ENCODE measurements around the gene KANSL3. TPM values are rescaled to one million over a fixed set of nuclear protein-coding genes. Genes with fewer than 3 reads are reported as not detected.
A peak's percentile ranks its signal among the peaks of the same experiment; 100 is the strongest.

KANSL3 gene
- polyA plus RNA-seq, 1 experiment = 28.3 TPM

GRCh38 chr2:96642564-96643360 is 4.7 kb upstream of the KANSL3 start, which contains the start of gene FER1L5:
Gene FER1L5 (plus strand): TSS chr2:96642764. CDS start chr2:96642837, 73 bp downstream.
- TF ChIP-seq CTCF (IDR thresholded peaks at IDR 0.05; ENCODE audit: insufficient read depth, low read depth, low read length) = no peak
- Histone ChIP-seq H3K36me3 (ENCODE audit: control insufficient read depth, insufficient read depth, low read length) (no peaks in the 10 kb centered on the region), H3K4me3 (ENCODE audit: low read depth, low read length) (peak within 1 kb of the TSS; percentile 25), H3K27me3 (ENCODE audit: control insufficient read depth, insufficient read depth, low read length) (no peaks in the 10 kb centered on the region)
- CTCF ChIA-PET = interaction anchor here (0.6 kb wide), 1 partner anchor 7 kb away, joined by 3 read pairs; no protein-coding TSS in a partner anchor
- no peak for DNase-seq (ENCODE audit: low read depth)
- POLR2A ChIA-PET = no interaction called here

GRCh38 chr2:96637385-96638143 is 548 bp downstream of the KANSL3 start:
- ChIA-PET POLR2A (interaction anchor here (0.6 kb wide), 2 partner anchors 14 to 98 kb away, joined by 3 to 4 read pairs; no protein-coding TSS in a partner anchor), CTCF (interaction anchor here (0.6 to 0.9 kb wide), 3 partner anchors 9 to 33 kb away, joined by 3 read pairs; no protein-coding TSS in a partner anchor)
- Histone ChIP-seq H3K4me3 (ENCODE audit: low read depth, low read length) (peak overlapping the region; percentile 65), H3K36me3 (ENCODE audit: control insufficient read depth, insufficient read depth, low read length) (no peaks in the 10 kb centered on the region), H3K27me3 (ENCODE audit: control insufficient read depth, insufficient read depth, low read length) (no peaks in the 10 kb centered on the region)
- DNase-seq (ENCODE audit: low read depth) = peak; percentile 39
- TF ChIP-seq CTCF (IDR thresholded peaks at IDR 0.05; ENCODE audit: insufficient read depth, low read depth, low read length) = no peak

- no peak for TF ChIP-seq CTCF (IDR thresholded peaks at IDR 0.05; ENCODE audit: insufficient read depth, low read depth, low read length)
- CTCF ChIA-PET = interaction anchor here (0.9 kb wide), 1 partner anchor 13 kb away, joined by 3 read pairs; no protein-coding TSS in a partner anchor
Observed at GRCh38 chr2:96636551-96637171, 1.5 kb downstream of the KANSL3 start.

GRCh38 chr2:96633641-96634040 is 4.5 kb downstream of the KANSL3 start:
- DNase-seq (ENCODE audit: low read depth) = no peak
- Histone ChIP-seq H3K36me3 (ENCODE audit: control insufficient read depth, insufficient read depth, low read length) (peaks cover 4% of the 10 kb centered on the region), H3K27me3 (ENCODE audit: control insufficient read depth, insufficient read depth, low read length) (no peaks in the 10 kb centered on the region), H3K4me3 (ENCODE audit: low read depth, low read length) (no peak overlapping the region)
- CTCF ChIA-PET = interaction anchor here (0.6 to 1.6 kb wide), 4 partner anchors 45 to 182 kb away, joined by 3 to 5 read pairs (median 3); partner anchors contain the start of genes CNNM3 and CNNM4
- POLR2A ChIA-PET = no interaction called here
- TF ChIP-seq CTCF (IDR thresholded peaks at IDR 0.05; ENCODE audit: insufficient read depth, low read depth, low read length) = no peak

More at GRCh38 chr2:96636551-96637171, 1.5 kb downstream of the KANSL3 start:
- no peaks in the 10 kb centered on the region for H3K36me3 ChIP-seq (ENCODE audit: control insufficient read depth, insufficient read depth, low read length)
- H3K4me3 ChIP-seq (ENCODE audit: low read depth, low read length) = peak overlapping the region; percentile 65
- H3K27me3 ChIP-seq (ENCODE audit: control insufficient read depth, insufficient read depth, low read length) = no peaks in the 10 kb centered on the region
- POLR2A ChIA-PET = interaction anchor here (0.6 to 1.7 kb wide), 2 partner anchors 9 to 167 kb away, joined by 5 read pairs; no protein-coding TSS in a partner anchor
- DNase-seq (ENCODE audit: low read depth) = no peak
